Mesothelial cell of epicardium (in vitro differentiated cells): ENCODE data around the gene NOC4L. TPM values are rescaled to one million over a fixed set of nuclear protein-coding genes. Genes with fewer than 3 reads are reported as not detected.

Experiments
- DNase-seq, 2 experiments: peaks; one replicate each; pipeline ENCODE4 v3.0.0; 2021; ENCODE audit warnings: low spot score in 2 of 2; ENCODE audit not compliant: unreplicated experiment in 2 of 2
- H3K27ac Mint-ChIP-seq: 2 replicates; pipeline ENCODE4 v1.8.0; 2021; ENCODE audit warnings: mixed read lengths
- H3K27me3 Mint-ChIP-seq: 2 replicates; pipeline ENCODE4 v1.8.0; 2021; ENCODE audit warnings: low read depth, mixed read lengths
- H3K36me3 Mint-ChIP-seq: 2 replicates; pipeline ENCODE4 v1.8.0; 2021; ENCODE audit warnings: mixed read lengths
- H3K4me1 Mint-ChIP-seq: 2 replicates; pipeline ENCODE4 v1.8.0; 2021; ENCODE audit warnings: mixed read lengths
- H3K4me3 Mint-ChIP-seq: 2 replicates; pipeline ENCODE4 v1.8.0; 2021; ENCODE audit warnings: mild to moderate bottlenecking, moderate library complexity, mixed read lengths
- H3K9me3 Mint-ChIP-seq: 2 replicates; pipeline ENCODE4 v1.8.0; 2021; ENCODE audit warnings: mixed read lengths
- CTCF ChIP-seq: fragments of 200-600 bp; sonication (generic); IDR thresholded peaks from one replicate; pipeline ENCODE4 v1.5.0; 2021; ENCODE audit warnings: antibody characterized with exemption; ENCODE audit not compliant: unreplicated experiment
- total RNA-seq: library from RNA; stranded (reverse); gene quantifications from 3 replicates; pipeline ENCODE4 v1.2.1, GENCODE V29; 2021

NOC4L gene
- total RNA-seq, 1 donor from 2014 or later, result 25.1 TPM

GRCh38 chr12:132151145-132151765, 7.0 kb downstream of the NOC4L start:
- no peaks in the 10 kb centered on the region for H3K9me3 Mint-ChIP-seq
- H3K4me1 Mint-ChIP-seq, result no peaks in the 10 kb centered on the region
- H3K27ac Mint-ChIP-seq, result no peak overlapping the region
- peaks cover 4% of the 10 kb centered on the region for H3K36me3 Mint-ChIP-seq
- peak in 1 of 2 experiments; percentile 20 for DNase-seq
- no peak for TF ChIP-seq CTCF
- H3K4me3 Mint-ChIP-seq, result no peak overlapping the region
- no peaks in the 10 kb centered on the region for H3K27me3 Mint-ChIP-seq

GRCh38 chr12:132151766-132152410, 7.6 kb downstream of the NOC4L start:
- H3K4me3 Mint-ChIP-seq, result no peak overlapping the region
- no peaks in the 10 kb centered on the region for H3K27me3 Mint-ChIP-seq
- TF ChIP-seq CTCF, result no peak

GRCh38 chr12:132152411-132152821, 8.2 kb downstream of the NOC4L start:
- no peak overlapping the region for H3K27ac Mint-ChIP-seq
- DNase-seq, result peak in 1 of 2 experiments; percentile 12
- no peak overlapping the region for H3K4me3 Mint-ChIP-seq
- H3K36me3 Mint-ChIP-seq, result peaks cover 4% of the 10 kb centered on the region
- no peaks in the 10 kb centered on the region for H3K9me3 Mint-ChIP-seq
- no peaks in the 10 kb centered on the region for H3K27me3 Mint-ChIP-seq
- TF ChIP-seq CTCF, result no peak
- H3K4me1 Mint-ChIP-seq, result no peaks in the 10 kb centered on the region

More at GRCh38 chr12:132151766-132152410, 7.6 kb downstream of the NOC4L start:
- peak in 1 of 2 experiments; percentile 18 for DNase-seq
- Mint-ChIP-seq H3K4me1 (no peaks in the 10 kb centered on the region), H3K36me3 (peaks cover 4% of the 10 kb centered on the region), H3K27ac (no peak overlapping the region), H3K9me3 (no peaks in the 10 kb centered on the region)

GRCh38 chr12:132152953-132153352, 8.7 kb downstream of the NOC4L start:
- Mint-ChIP-seq H3K27ac (no peak overlapping the region), H3K27me3 (no peaks in the 10 kb centered on the region), H3K4me3 (no peak overlapping the region), H3K36me3 (peaks cover 4% of the 10 kb centered on the region), H3K9me3 (no peaks in the 10 kb centered on the region), H3K4me1 (no peaks in the 10 kb centered on the region)
- peak in 1 of 2 experiments; percentile 14 for DNase-seq
- no peak for TF ChIP-seq CTCF

GRCh38 chr12:132153501-132154340, 9.5 kb downstream of the NOC4L start:
- H3K4me3 Mint-ChIP-seq, result no peak overlapping the region
- H3K4me1 Mint-ChIP-seq, result no peaks in the 10 kb centered on the region
- TF ChIP-seq CTCF, result peak; percentile 73
- peak; percentile 70 to 81 for DNase-seq
- no peaks in the 10 kb centered on the region for H3K9me3 Mint-ChIP-seq
- no peaks in the 10 kb centered on the region for H3K36me3 Mint-ChIP-seq
- H3K27me3 Mint-ChIP-seq, result no peaks in the 10 kb centered on the region
- peak overlapping the region; percentile 9 for H3K27ac Mint-ChIP-seq
